ENCODE measurements around the gene ATP2C2. TPM values are rescaled to one million over a fixed set of nuclear protein-coding genes. Genes with fewer than 3 reads are reported as not detected.

ATP2C2 gene
- total RNA-seq, 1 donor from 2014 or later, result not detected

DNA sequence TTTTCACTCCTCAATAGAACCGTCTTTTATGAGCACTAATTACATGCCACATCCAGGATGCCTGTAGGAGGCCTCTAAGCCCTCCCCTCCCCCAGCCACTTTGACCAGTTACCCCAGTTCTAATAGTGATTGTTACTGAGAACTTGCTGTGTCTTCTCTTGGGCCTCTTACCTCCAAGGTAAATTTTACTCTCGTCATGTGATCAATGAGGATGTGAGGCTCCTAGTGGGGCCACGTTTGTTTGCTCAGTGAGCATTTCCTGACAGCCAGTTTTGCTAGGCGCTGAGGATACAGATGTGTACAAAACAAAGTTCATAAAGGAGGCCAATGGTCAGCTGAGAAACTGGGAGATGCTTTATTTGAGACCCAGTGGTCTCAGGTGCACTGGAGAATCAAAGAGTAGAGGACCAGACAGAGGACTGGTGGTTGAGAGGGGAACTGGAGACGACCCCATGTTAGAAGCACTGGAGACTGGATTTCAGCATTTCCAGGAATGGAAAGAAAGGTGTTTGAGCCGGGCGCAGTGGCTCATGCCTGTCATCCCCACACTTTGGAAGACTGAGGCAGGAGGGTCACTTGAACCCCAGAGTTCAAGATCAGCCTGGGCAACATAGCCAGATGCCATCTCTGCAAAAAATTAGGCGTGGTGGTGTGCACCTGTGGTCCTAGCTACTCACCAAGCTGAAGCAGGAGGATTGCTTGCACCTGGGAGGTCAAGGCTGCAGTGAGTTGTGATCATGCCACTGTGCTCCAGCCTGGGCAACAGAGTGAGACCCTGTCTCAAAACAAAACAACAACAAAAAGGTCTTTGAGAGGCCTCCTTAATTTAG, 2.6 kb downstream of the ATP2C2 start:
- TF ChIP-seq EZH2 (IDR thresholded peaks at IDR 0.05), result no peak
- TF ChIP-seq, protein P1, sequence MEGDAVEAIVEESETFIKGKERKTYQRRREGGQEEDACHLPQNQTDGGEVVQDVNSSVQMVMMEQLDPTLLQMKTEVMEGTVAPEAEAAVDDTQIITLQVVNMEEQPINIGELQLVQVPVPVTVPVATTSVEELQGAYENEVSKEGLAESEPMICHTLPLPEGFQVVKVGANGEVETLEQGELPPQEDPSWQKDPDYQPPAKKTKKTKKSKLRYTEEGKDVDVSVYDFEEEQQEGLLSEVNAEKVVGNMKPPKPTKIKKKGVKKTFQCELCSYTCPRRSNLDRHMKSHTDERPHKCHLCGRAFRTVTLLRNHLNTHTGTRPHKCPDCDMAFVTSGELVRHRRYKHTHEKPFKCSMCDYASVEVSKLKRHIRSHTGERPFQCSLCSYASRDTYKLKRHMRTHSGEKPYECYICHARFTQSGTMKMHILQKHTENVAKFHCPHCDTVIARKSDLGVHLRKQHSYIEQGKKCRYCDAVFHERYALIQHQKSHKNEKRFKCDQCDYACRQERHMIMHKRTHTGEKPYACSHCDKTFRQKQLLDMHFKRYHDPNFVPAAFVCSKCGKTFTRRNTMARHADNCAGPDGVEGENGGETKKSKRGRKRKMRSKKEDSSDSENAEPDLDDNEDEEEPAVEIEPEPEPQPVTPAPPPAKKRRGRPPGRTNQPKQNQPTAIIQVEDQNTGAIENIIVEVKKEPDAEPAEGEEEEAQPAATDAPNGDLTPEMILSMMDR (IDR thresholded peaks at IDR 0.05), result no peak
- Mint-ChIP-seq H3K27me3 (ENCODE audit: insufficient read depth, low read depth) (peaks cover 50% of the 10 kb centered on the region), H3K9me3 (no peaks in the 10 kb centered on the region), H3K27ac (no peak overlapping the region), H3K4me1 (peaks cover 12% of the 10 kb centered on the region), H3K4me3 (no peak overlapping the region), H3K36me3 (no peaks in the 10 kb centered on the region)
- Histone ChIP-seq H3K27ac (no peak overlapping the region), H4K20me1 (ENCODE audit: low read depth) (no peaks in the 10 kb centered on the region), H3K4me2 (no peak overlapping the region), H3K4me3 (no peak overlapping the region), H2AFZ (replicated peaks) (no peak overlapping the region), H3K27me3 (peaks cover 57% of the 10 kb centered on the region), H3K79me2 (ENCODE audit: low read depth) (no peaks in the 10 kb centered on the region), H3K4me1 (peaks cover 15% of the 10 kb centered on the region), H3K9ac (no peak overlapping the region), H3K9me3 (ENCODE audit: low read depth) (no peaks in the 10 kb centered on the region), H3K36me3 (no peaks in the 10 kb centered on the region), H3F3A (ENCODE audit: low read depth) (peaks cover 20% of the 10 kb centered on the region)
- DNase-seq (ENCODE audit: low spot score), result no peak

DNA sequence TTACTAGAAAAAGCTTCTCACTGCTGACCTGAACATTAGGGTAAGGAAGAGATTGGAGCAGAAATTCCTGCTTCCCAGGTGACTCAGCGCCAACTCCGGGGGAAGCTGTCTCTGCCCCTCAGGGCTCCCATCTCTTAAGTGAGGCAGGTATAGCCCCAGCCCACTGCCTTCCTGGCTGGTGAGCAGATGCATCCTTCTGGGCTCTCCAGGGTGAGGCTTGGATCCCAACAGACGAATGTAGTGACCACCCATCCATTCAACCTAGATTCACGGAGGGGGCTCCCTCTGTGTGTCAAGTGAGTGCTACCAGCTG, 3.2 kb downstream of the ATP2C2 start:
- no peak overlapping the region for H3K27ac Mint-ChIP-seq
- H3K4me3 Mint-ChIP-seq, result no peak overlapping the region

DNA sequence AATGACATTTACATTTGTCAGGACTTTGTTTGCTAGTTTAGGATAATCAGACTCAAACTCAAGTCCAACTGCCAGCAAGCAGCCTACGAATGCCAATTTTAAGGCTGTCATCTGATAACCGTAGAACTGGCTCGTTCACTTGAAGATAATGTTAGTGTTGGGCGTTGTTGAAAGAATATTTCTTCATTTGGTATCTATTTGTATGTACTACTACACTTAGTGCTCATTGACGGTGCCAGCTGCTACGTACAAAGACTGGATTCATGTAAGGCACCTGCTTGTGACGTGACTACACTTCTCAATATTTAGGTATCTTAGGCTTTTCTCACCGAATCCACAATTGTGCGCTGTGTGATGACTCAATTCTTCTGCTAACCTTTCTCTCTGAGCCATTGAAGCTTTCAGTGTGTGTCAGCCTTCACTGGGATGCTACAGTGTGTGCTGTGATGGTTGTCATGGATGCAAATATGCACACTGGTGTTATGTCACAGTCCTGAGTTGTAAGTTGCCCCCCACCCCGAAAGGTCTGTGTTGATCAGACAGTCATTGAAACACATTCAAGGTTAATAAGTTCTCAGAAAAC, 5.7 kb downstream of the ATP2C2 start:
- Histone ChIP-seq H3K27me3 (peaks cover 28% of the 10 kb centered on the region), H3K27ac (no peak overlapping the region), H3K4me1 (peaks cover 3% of the 10 kb centered on the region), H3K79me2 (ENCODE audit: low read depth) (no peaks in the 10 kb centered on the region), H3K4me2 (no peak overlapping the region), H3K4me3 (no peak overlapping the region), H3K9me3 (ENCODE audit: low read depth) (no peaks in the 10 kb centered on the region), H4K20me1 (ENCODE audit: low read depth) (no peaks in the 10 kb centered on the region), H3K36me3 (no peaks in the 10 kb centered on the region), H3F3A (ENCODE audit: low read depth) (peaks cover 11% of the 10 kb centered on the region), H3K9ac (no peak overlapping the region), H2AFZ (replicated peaks) (no peak overlapping the region)
- H3K4me3 Mint-ChIP-seq, result no peak overlapping the region
- H3K9me3 Mint-ChIP-seq, result no peaks in the 10 kb centered on the region
- H3K36me3 Mint-ChIP-seq, result no peaks in the 10 kb centered on the region
- peaks cover 16% of the 10 kb centered on the region for H3K4me1 Mint-ChIP-seq
- no peak for DNase-seq (ENCODE audit: low spot score)
- TF ChIP-seq EZH2phosphoT487 (IDR thresholded peaks at IDR 0.05), result no peak
- H3K27ac Mint-ChIP-seq, result no peak overlapping the region
- H3K27me3 Mint-ChIP-seq (ENCODE audit: insufficient read depth, low read depth), result peaks cover 27% of the 10 kb centered on the region

More for the DNA sequence above, 3.2 kb downstream of the ATP2C2 start:
- Histone ChIP-seq H4K20me1 (ENCODE audit: low read depth) (no peaks in the 10 kb centered on the region), H2AFZ (replicated peaks) (no peak overlapping the region), H3K79me2 (ENCODE audit: low read depth) (no peaks in the 10 kb centered on the region), H3K36me3 (no peaks in the 10 kb centered on the region), H3F3A (ENCODE audit: low read depth) (peaks cover 20% of the 10 kb centered on the region), H3K4me2 (no peak overlapping the region), H3K27ac (no peak overlapping the region), H3K27me3 (peaks cover 52% of the 10 kb centered on the region), H3K4me3 (no peak overlapping the region), H3K9ac (no peak overlapping the region), H3K9me3 (ENCODE audit: low read depth) (no peaks in the 10 kb centered on the region), H3K4me1 (peaks cover 15% of the 10 kb centered on the region)
- peaks cover 12% of the 10 kb centered on the region for H3K4me1 Mint-ChIP-seq
- TF ChIP-seq EZH2 (IDR thresholded peaks at IDR 0.05) (no peak), EZH2phosphoT487 (IDR thresholded peaks at IDR 0.05) (no peak)
- TF ChIP-seq, protein P1 (IDR thresholded peaks at IDR 0.05), result no peak
- no peaks in the 10 kb centered on the region for H3K36me3 Mint-ChIP-seq
- DNase-seq (ENCODE audit: low spot score), result no peak
- H3K27me3 Mint-ChIP-seq (ENCODE audit: insufficient read depth, low read depth), result peaks cover 45% of the 10 kb centered on the region
- no peaks in the 10 kb centered on the region for H3K9me3 Mint-ChIP-seq

DNA sequence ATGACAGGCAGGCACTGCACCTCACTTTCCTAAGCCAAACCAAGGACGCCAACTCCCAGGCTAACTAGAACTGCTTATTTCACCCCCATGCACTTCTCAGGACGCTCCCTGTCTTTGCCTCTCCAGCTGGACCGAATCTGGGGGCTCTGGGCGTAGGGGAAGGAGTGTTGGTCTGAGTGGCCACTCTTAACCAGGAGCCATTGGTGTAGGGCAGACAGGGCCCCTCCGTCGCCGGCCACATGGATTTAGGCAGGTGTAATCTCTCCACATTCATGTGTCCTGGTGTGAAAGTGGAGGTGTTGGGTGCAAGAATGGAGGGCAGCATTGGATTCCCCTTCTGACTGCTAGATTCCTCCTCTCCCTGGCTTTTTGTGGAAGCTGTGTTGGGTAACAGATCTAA, 9.8 kb downstream of the ATP2C2 start:
- H3F3A ChIP-seq (ENCODE audit: low read depth), result no peaks in the 10 kb centered on the region
- H3K27me3 ChIP-seq, result no peaks in the 10 kb centered on the region
- no peaks in the 10 kb centered on the region for H4K20me1 ChIP-seq (ENCODE audit: low read depth)
- Mint-ChIP-seq H3K9me3 (no peaks in the 10 kb centered on the region), H3K4me3 (no peak overlapping the region), H3K27ac (no peak overlapping the region), H3K4me1 (peaks cover 15% of the 10 kb centered on the region), H3K27me3 (ENCODE audit: insufficient read depth, low read depth) (peaks cover 19% of the 10 kb centered on the region), H3K36me3 (no peaks in the 10 kb centered on the region)
- no peaks in the 10 kb centered on the region for H3K79me2 ChIP-seq (ENCODE audit: low read depth)
- H2AFZ ChIP-seq (replicated peaks), result no peak overlapping the region
- no peaks in the 10 kb centered on the region for H3K9me3 ChIP-seq (ENCODE audit: low read depth)
- no peaks in the 10 kb centered on the region for H3K36me3 ChIP-seq
- no peak overlapping the region for H3K4me2 ChIP-seq
- no peak overlapping the region for H3K4me3 ChIP-seq
- TF ChIP-seq EZH2 (IDR thresholded peaks at IDR 0.05) (no peak), EZH2phosphoT487 (IDR thresholded peaks at IDR 0.05) (no peak)
- TF ChIP-seq, protein P1 (IDR thresholded peaks at IDR 0.05), result no peak
- H3K4me1 ChIP-seq, result peaks cover 4% of the 10 kb centered on the region
- H3K27ac ChIP-seq, result no peak overlapping the region
- no peak for DNase-seq (ENCODE audit: low spot score)
- H3K9ac ChIP-seq, result no peak overlapping the region

Measured in neural progenitor cell (in vitro differentiated cells).